ENCODE measurements around the gene PPFIA3. TPM values are rescaled to one million over a fixed set of nuclear protein-coding genes. Genes with fewer than 3 reads are reported as not detected.

The PPFIA3 gene
- total and polyA plus RNA-seq, 2 of the 8 experiments (the other 6 are each of a cell fraction or from before 2014, with no cell fraction given), result 15.9 to 25.3 TPM

DNA sequence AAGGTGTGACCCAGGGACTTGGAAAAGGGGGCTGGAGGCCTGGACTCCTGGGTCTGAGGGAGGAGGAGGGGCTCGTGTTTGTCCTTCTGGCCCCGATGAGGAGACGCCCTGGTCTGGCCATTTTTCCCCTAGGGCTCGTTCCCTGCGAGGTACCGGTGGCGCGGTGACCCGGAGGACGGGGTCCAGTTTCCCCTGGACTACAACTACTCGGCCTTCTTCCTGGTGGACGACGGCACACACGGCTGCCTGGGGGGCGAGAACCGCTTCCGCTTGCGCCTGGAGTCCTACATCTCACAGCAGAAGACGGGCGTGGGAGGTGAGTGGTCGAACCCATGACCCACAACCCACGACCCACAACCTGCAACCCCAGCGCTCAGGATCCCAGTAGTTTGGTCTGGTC is 49.1 kb downstream of the PPFIA3 start (continued):
- TF ChIP-seq, protein P1, sequence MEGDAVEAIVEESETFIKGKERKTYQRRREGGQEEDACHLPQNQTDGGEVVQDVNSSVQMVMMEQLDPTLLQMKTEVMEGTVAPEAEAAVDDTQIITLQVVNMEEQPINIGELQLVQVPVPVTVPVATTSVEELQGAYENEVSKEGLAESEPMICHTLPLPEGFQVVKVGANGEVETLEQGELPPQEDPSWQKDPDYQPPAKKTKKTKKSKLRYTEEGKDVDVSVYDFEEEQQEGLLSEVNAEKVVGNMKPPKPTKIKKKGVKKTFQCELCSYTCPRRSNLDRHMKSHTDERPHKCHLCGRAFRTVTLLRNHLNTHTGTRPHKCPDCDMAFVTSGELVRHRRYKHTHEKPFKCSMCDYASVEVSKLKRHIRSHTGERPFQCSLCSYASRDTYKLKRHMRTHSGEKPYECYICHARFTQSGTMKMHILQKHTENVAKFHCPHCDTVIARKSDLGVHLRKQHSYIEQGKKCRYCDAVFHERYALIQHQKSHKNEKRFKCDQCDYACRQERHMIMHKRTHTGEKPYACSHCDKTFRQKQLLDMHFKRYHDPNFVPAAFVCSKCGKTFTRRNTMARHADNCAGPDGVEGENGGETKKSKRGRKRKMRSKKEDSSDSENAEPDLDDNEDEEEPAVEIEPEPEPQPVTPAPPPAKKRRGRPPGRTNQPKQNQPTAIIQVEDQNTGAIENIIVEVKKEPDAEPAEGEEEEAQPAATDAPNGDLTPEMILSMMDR (IDR thresholded peaks at IDR 0.05; ENCODE audit: control extremely low read depth in 1 of 3, insufficient read depth in 1 of 3, low read depth in 1 of 3, low read length in 3 of 3), result no peak

Data from H1 (cell line).